ENCODE results near the gene RAF1.
"Not testable (repeated sequence)": the region's sequence is repeated elsewhere in the genome, so short reads cannot be mapped to it uniquely, and the experiment has no call there.

The RAF1 gene

DNA sequence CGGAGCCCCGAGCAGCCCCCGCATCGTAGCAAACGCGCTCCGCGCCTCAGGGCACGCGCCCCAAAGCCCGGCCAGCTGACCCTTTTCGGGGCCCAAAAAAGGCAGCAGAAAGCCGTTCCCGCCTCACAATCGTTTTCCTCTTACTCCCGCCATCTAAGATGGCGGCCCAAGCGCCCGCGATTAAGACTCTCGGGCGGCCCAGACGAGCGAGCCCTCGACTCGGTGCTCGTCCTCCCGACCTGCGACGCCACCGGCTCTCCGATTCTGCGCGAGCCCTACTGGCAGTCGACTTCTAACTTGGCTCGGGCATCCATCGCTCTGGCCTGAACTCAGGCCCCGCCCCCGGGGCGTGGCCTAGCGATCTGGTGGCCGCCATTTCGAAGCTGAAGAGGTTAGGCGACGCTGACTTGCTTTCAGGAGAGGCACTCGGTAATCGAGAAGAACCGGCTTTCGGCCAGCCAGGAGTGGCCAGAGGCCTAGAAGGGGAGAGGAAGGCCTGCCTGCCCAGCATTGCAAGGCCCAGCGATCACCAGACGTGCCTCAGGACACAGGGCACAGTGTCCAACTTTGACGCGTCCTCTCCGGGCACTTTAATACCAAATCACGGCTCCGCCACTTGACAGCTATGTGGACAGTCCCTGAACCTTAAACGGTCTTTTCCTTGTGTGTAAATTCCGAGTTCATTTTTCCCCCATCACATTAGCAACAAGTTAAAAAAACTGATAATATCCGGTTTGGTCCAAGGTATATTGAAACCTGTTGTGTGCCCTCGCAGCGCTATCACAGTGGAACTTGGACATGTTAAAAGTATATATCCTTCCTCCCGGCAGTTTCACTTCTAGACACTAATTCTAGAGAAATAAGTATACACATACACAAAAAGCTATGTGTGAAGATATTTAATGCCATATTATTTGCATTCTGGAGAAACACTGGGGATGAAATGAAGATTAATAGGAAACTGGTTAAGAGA, at the start of gene RAF1:
Gene RAF1 (minus strand): TSS at position 182 of the 973 bp plus-strand sequence. CDS start 45,396 bp downstream, outside the sequence.
- DNase-seq = peak; percentile 98

DNA sequence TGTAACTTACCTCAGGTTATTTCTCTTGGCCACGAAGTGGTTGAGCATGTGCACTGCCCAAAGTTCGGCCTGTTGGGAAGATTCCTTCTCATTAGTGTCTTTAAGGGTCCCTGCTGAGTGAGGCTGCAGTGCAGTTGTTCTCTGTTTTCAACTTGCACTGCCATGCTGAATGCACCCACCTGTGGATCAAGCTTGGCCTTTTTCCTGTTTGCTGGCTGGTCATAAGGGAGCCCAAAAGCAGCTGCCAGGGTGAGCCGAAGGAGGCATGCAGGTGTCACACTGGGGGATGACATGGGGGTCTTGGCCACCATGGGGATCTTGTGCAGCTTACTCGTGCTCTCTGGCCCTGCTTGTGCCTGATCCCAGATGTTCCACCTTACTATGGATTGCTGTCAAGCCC, 46.1 kb upstream of the RAF1 start:
- DNase-seq = no peak

DNA sequence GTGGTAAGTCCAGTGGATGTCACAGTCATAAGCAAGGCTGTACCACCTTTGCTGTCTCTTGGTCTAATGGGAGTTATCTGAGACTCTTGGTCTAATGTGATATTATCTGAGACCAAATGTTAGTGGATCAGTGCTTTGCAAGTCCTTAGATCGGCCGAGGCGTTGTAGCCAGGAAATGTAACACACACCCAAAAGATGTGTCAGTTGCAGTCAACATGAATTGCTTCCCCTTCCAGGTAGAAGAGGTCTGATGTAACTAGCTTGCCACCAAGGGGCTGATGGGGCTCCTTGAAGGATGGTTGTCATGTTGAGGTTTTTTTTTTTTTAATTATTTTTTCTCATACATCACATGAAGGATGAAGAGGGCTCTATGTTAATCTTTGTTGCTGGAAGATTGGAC, 45.4 kb upstream of the RAF1 start:
- DNase-seq = no peak

DNA sequence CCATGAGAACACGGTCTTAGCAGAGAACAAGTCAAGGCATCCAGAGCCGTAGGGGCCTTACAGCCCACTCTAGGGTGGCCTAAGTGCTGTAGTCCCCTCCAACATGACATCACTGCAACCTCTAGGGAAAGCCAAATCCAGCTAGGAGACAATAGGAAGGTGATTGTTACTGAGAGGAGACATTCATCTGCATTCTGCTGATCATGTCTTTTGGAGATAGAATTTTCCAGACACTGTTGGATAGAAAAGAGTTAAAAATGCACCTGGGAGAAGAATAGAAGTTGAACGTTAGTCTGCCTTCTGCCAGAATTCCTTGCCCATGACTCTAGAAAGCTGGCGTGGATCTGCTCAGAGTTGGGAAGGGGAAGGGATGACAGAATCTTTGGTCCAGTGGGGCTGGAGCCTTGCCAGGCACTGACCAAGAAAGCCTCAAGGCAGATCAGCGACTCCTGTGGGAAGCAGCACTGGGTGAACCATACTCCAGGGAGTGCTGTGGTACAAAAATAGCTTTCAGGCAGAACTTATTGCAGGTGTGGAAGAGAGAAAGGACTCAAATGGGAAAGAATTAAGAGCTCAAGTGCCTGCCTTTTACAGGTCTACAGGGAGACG, 44.8 kb upstream of the RAF1 start:
- DNase-seq = no peak

GRCh38 chr3:12707449-12707848, 43.5 kb upstream of the RAF1 start:
- DNase-seq = no peak

DNA sequence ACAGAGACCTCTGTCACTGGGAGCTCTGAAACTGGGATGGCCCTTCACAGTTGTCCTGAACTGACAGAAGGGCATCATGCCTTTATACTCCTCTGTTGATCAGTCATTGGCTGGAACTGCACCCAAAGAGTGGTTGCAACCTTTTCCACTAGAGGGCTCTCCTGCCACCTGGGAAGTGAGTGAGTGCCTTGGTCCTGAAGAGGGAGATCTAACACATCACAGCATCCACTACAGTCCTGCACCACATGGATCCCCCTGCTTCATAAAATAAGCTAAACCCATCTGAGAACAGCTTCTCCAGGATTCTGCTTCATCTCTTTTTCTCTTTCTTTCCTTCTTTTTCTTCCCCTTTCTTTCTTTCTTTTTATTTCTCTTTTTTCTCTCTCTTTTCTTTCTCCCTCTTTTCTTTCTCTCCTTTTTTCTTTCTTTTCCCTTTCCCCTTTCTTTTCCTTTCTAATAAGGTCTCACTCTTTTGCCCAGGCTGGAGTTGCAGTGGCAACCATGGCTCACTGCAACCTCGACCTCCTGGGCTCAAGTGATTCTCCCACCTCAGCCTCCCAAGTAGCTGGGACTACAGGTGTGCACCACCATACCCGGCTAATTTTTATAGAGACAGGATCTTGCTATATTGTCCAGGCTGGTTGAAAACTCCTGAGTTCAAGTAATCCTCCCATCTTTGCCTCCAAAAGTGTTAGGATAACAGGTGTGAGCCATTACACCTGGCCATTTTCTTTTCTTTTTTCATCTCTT, 42.8 kb upstream of the RAF1 start:
- peak; percentile 43 for DNase-seq

DNA sequence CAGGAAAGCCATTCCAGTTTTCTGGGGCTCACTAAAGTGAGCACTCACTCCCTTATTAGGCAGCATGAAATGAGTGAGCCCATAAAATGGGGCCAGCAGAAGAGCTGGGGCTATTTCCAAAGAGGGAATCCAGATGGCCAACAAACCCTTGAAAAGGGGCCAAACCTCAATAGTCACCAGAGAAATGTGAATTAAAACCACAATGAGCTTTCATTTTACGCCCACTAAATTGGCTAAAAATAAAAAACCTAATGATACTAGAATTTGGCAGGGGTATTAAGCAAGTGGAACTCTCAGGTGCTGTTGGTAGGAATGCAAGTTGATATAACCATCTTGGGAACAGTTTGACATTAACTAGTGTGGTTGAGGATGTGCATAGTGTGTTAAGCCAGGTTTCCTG, 42.1 kb upstream of the RAF1 start:
- DNase-seq = no peak

DNA sequence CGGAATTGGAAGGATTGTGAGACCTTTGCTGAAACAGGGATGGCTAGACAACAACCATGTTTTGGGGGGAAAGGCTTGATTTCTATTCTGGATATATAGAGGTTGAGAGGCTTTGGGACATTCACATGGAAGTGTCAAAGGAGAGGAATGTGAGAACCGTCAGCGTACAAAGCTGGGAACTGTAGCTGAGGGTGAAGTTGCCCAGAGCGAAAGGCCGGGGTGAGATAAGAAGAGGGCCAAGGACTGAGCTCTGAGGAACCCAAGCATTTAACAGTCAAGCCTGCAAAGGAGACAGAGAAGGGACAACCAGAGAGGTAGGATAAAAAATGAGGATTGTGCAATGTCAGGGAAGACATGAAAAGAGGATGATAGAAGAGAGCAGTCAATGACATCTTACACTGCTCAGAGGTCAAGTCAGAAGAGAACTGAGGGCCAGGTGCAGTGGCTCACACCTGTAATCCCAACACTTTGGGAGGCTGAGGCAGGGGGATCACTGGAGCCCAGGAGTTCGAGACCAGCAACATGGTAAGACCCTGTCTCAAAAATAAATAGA, 41.5 kb upstream of the RAF1 start:
- DNase-seq = no peak

- DNase-seq = no peak
Observed at GRCh38 chr3:12702501-12702900, 38.6 kb upstream of the RAF1 start.

- not testable (repeated sequence) for DNase-seq
Observed at GRCh38 chr3:12701601-12702000, 37.7 kb upstream of the RAF1 start.

GRCh38 chr3:12700800-12701199, 36.9 kb upstream of the RAF1 start:
- no peak for DNase-seq

DNA sequence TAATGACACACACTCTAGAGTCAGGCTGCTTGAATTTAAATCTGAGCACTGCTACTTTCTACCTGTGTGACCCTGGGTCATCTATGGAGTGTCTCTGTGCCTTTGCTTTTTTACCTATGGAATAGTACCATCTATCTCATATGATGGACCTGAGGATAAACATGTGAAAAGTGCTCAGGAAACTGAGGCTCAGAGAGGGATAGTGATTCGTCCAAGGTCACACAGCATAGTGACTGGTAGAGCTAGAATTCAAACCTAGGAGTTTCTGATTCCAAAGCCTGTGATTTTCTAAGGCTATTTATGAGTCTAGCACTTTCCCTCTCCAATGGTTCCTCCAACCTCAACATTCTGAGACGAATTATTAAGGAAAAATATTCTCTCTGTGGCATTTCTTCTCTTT, 32.0 kb upstream of the RAF1 start:
- DNase-seq = no peak

DNA sequence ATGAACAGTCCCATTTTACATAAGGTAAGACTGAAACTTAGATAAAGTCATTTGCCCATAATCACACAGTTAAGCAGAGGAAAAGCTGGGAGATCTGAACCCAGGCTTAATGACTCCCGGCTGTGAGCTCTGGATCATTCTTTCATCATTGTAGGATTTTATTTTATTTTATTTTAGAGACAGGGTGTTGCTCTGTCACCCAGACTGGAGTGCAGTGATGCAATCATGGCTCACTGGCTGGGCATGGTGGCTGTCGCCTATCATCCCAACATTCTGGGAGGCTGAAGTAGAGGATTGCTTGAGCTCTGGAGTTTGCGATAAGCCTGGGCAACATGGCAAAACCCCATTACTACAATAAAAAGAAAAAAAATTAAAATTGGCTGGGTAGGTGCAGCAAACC, 31.2 kb upstream of the RAF1 start:
- DNase-seq = no peak

DNA sequence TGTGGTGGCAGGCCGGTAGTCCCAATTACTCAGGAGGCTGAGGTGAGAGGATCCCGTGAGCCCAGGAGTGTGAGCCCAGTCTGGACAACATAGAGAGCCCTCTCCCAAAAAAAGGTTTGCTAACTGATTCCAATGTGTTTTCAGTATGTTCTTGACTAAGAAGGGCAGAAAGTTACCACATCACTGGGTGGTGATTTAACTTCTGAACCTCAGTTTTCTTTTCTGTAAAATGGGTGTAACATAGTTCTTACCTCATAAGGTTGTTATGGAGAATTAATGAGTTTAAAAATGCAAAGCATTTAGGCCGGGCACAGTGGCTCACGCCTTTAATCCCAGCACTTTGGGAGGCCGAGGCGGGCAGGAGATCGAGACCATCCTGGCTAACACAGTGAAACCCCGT, 28.5 kb upstream of the RAF1 start:
- no peak for DNase-seq

GRCh38 chr3:12689997-12690711, 26.2 kb upstream of the RAF1 start:
- no peak for DNase-seq

DNA sequence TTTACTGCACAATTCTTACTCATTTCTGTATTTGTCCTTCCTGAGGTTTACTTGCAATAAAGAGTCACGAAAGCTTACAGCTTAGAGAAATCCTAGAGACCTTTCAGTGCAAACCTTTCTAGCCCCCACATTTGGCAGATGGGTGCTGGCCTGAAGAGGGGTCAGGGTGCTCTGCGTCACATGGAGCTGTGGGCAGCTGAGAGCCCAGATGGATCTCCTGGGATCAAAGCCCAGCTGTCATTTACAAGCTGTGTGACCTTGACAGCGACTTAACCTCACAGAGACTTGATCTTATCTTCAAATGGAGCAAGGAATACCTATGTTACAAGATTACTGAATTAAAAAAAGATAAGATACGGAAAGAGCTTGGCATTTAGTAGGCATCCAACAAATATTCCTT, 24.0 kb upstream of the RAF1 start:
- DNase-seq = no peak

- no peak for DNase-seq
Observed at GRCh38 chr3:12686096-12686495, 22.2 kb upstream of the RAF1 start.

GRCh38 chr3:12681943-12682390, 18.1 kb upstream of the RAF1 start:
- DNase-seq = no peak

DNA sequence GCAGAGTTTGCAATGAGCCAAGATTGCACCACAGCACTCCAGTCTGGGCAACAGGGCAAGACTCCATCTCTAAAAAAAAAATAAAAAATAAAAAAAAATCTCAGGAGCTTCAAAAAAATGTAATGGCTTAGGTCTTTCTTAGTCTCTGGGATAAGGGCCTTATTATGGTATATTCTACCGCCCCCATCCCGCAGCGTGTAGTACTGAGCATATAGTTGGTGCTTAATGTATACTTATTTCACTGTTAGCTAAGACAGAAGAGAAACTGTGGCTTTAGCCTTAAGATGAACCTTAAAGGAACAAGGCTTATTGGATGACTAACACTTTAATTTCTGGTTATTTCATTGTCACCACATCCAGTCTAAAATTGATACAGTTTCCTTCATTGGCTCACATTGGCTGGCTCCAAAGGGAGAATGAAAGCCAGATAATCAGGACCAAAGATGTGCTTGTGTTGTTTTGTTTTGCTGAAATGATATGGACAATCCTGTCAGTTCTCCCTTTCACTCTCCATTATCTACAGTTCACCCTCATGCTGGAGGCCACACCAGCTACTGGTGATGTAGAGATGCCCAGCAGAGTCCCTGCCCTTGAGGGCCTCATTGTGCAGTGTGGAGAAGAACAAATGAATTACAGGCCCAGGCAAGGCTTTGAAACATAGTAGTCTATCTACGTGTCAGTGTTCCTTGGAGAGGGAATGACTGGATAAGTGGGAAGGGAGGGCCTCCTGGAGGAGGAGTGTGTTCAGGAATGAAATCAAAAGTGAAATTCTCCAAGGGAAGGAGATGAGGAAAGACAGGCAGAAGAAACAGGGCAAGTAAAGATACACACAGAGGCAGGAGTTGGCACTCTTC, 17.4 kb upstream of the RAF1 start:
- no peak for DNase-seq

GRCh38 chr3:12679468-12679867, 15.6 kb upstream of the RAF1 start:
- no peak for DNase-seq

GRCh38 chr3:12677616-12678015, 13.7 kb upstream of the RAF1 start:
- no peak for DNase-seq

All from activated T-cell treated with anti-CD3 and anti-CD28 coated beads, Interleukin-2, amount 50 U/mL, for 1 hour (primary cell).